ENCODE measurements around the gene NBPF1. TPM values are rescaled to one million over a fixed set of nuclear protein-coding genes. Genes with fewer than 3 reads are reported as not detected.
"Not testable (repeated sequence)": the region's sequence is repeated elsewhere in the genome, so short reads cannot be mapped to it uniquely, and the experiment has no call there.

Gene NBPF1
- total RNA-seq, 1 donor from 2014 or later: 11.7 TPM

DNA sequence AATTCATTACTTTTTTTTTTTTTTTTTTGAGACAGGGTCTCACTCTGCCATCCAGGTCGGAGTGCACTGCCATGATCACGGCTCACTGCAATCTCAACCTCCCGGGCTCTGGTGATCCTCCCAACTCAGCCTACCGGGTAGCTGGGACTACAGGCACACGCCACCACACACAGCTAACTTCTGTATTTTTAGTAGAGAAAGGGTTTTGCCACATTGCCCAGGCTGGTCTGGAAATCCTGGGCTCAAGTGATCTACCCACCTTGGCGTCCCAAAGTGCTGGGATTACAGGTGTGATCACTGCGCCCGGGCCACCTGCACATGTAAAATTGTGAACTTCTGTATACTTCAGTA, 1.4 kb downstream of the NBPF1 start:
- DNase-seq: peak; percentile 53
- intact Hi-C loops (cut with DNase I): loop anchor here (10.0 kb wide), 1 partner anchor 167 kb away; the partner anchor contains the start of gene NECAP2
- ATAC-seq (ENCODE audit: poor library complexity): not testable (repeated sequence)

DNA sequence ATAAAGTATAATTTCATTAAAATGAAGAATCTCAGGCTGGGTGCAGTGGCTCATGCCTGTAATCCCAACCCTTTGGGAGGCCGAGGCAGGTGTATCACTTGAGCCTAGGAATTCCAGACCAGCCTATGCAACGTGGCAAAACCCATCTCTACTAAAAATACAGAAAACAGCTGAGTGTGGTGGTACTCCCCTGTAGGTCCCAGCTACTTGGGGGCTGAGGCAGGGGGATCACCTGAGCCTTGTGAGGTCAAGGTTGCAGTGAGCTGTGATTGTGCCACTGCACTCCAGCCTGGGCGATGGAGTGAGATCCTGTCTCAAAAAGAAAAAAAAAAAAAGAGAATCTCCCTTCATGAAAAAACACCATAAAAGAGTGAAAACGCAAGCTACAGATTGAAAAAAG, 2.2 kb downstream of the NBPF1 start:
- not testable (repeated sequence) for ATAC-seq (ENCODE audit: poor library complexity)
- intact Hi-C loops (cut with DNase I): loop anchor here (10.0 kb wide), 1 partner anchor 166 kb away; the partner anchor contains the start of gene NECAP2

DNA sequence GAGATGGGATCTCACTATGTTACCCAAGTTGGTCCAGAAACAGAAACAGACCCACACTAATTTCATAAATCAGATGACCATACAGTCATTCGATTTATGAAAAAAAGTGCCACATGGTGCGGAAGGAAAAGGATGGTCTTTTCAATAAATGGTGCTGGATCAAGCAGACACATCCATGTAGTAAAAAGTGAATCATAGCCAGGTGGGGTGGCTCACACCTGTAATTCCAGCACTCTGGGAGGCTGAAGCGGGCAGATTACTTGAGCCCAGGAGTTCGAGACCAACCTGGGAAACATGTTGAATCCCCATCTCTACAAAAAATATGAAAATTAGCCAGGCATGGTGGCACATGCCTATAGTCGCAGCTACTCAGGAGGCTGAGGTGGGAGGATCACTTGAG, 2.8 kb downstream of the NBPF1 start:
- not testable (repeated sequence) for ATAC-seq (ENCODE audit: poor library complexity); DNase-seq
- intact Hi-C loops (cut with DNase I): loop anchor here (10.0 kb wide), 1 partner anchor 166 kb away; the partner anchor contains the start of gene NECAP2

More for the DNA sequence above, 2.2 kb downstream of the NBPF1 start:
- peak; percentile 41 for DNase-seq

DNA sequence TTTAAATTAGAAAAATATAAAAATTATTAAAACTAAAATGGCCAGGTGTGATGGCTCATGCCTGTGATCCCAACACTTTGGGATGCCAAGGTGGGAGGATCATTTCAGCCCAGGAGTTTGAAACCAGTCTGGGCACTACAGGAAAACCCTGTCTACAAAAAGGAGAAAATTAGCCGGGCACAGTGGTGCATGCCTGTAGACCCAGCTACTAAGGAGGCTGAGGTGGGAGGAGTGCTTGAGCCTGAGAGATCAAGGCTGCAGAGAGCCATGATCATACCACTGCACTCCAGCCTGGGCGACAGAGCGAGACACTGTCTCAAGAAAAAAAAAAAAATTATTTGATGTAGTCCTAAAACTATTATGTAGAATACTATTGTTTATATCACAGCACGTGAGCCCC, 3.6 kb downstream of the NBPF1 start:
- intact Hi-C loops (cut with DNase I): loop anchor here (10.0 kb wide), 1 partner anchor 165 kb away; the partner anchor contains the start of gene NECAP2
- peak; percentile 27 for DNase-seq
- not testable (repeated sequence) for ATAC-seq (ENCODE audit: poor library complexity)

DNA sequence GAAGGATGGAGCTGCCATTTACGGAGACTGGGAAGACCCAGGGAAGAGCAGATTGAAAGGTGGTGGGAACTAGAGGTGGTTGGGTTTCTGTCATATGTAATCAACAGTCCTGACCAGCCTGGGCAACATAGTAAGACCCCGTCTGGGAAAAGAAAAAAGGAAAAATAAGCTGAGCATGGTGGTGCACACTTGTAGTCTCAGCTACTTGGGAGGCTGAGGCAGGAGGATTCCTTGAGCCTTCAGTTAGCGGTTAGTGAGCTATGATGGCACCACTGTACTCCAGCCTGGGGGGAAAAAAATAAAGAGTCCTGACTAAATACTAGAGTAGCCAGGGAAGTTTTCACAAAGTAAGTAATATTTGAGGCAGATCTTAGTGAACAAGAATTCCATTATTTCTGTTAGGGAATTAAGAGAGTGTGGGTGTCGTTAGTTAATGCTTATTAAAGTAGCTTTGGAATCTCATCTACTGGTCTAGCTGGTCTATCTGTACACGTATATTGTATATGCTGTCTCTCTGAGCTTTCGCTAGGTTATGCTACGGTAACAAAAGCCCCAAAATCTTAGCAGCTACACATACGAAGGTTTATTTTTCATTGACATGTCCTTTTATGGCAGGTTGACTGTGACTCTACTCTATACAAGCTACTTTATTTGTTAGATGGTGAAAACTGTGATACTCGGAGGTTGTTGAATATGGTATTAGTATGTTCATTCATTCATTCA, 4.4 kb downstream of the NBPF1 start:
- no peak for DNase-seq
- intact Hi-C loops (cut with DNase I): no loop called here

DNA sequence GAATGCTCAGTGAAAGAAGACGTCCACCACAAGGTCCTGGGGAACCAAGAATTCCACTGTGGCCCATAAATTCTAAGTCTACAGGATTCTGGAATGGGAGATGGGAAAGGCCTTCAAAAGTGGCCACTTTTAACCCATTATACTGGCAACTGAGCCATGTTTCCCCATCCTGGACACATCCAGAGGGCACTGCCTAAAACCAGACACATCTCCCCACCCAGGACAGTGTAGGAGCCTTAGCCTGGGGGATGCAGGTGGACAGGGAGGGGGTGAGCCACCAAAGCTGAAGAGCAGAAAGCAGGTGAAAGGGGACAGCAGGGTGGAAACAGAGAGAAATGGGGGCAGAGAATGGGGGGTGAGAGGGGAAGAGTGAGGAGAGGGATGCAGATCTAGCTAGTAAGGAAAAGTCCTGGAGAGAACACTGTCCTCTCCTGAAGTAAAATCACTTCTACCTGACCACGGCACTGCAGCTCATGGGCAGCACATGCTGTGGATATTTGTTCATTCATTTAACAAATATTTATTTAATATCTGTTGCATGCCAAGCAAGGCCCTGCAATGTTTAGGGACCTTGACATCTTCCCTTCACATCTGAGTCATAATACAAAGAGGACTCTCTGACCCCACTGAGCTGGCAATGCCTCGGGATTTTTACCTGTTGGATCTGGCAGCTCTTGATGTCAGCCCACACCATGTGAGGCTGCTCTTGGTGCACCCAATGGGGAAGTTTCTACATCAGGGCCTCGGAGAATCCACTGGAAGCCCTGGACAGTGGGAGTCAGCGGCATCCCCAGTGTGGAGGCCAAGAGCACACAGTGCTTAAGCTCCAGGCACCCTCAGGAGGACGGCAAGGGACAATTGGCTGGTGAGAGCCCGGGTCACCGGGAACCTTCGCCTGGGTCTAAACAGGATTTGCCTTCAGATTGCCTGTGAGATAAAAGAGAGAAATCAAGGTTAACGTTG, 5.2 kb downstream of the NBPF1 start:
- intact Hi-C loops (cut with DNase I); ATAC-seq (ENCODE audit: poor library complexity); DNase-seq: not testable (repeated sequence)

More for the DNA sequence above, 4.4 kb downstream of the NBPF1 start:
- ATAC-seq (ENCODE audit: poor library complexity): no peak

DNA sequence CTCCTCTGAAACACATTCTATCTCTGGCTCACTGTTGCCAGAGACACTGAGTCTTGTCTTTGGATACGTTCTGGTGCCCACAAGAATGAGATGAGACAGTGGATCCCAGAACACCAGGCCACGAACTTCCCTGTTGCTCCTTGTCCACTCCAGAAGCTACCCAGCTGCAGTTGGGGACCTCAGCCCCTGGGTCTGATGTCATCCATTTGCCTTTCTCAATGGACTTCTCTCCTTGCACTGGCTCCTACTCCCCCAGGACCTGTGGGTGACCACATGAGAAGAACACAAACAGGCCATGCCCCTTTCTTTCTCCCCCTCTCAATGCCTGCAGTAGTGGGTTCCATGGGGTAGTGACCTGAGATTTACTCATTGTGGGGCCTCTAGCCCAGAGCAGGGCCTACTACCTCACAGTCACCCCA, 5.9 kb downstream of the NBPF1 start:
- DNase-seq: peak; percentile 23
- intact Hi-C loops (cut with DNase I): no loop called here
- ATAC-seq (ENCODE audit: poor library complexity): no peak

DNA sequence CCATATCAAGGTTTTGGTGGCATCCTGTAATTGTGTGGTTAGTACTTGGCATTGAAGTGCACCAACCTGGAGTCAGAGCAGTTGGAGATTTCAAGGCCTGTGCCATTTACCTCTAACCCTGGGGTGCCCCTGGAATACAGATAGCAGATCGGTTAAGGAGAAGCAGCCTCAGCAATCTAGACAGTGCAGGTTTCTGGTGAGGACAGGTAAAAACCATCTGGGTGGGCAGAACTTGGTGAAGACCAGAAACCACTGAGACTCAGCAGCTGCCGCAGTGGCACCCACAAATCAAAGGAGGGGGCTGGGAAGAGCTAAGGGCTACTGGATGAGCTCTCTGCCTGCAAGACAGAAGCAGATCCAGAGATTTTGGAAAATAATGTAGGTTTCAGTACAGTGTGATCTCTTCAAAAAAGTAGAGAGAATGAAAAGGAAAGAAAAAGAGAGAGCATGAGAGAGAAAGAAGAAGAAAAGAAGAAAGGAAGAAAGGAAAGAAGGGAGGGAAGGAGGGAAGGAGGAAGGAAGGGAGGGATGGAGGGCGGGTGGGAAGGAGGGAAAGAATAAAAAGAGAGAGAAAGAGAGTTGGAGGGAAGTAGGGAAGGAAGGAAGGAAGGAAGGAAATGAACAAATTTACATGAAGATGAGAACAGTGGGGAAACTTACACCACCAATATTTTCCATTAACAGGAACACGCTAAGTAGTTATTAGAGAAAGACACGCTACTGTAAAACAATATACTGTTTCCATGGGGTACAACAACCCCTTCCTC, 6.5 kb downstream of the NBPF1 start:
- DNase-seq; ATAC-seq (ENCODE audit: poor library complexity); intact Hi-C loops (cut with DNase I): not testable (repeated sequence)

DNA sequence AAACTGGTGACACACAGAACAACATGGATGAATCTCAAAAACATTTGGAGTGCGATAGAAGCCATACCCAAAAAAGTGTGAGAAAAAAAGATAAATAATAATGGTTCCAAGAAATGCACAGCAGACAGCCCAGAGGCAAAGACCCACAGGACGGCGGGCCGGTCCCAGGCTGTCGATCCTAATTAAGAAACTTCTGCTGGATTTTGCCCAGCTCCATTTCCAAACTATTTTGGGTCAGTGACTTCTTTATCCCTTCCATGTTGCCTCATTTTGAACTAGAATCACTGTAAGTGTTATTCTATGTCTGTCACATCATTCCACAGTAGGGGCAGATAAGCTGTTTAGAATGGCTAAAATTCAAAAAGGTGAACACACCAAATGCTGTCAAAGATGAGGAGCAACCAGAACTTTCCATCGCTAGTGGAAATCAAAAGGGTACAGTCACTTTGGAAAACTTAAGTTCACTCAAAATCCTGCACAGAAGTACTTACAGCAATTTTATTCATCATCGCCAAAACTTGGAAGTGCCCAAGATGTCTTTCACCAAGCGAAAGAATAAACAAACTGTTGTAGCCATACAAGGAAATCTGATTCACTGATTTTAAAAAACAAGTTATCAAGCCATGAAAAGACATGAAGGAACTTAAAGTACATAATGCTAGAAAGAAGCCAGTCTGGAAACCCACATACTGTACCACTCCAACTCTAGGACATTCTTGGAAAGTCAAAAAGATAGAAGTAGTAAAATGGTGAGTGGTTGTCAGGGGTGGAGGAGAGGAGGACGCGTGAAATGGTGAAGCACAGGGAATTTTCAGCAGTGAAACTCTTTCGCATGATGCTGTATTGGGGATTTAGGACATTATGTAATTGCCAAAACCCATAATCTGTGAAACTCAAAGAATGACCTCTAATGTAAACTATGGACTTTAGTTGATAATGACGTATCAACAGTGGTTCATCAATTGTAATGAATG, 7.5 kb downstream of the NBPF1 start:
- no peak for ATAC-seq (ENCODE audit: poor library complexity)
- intact Hi-C loops (cut with DNase I): no loop called here
- no peak for DNase-seq

DNA sequence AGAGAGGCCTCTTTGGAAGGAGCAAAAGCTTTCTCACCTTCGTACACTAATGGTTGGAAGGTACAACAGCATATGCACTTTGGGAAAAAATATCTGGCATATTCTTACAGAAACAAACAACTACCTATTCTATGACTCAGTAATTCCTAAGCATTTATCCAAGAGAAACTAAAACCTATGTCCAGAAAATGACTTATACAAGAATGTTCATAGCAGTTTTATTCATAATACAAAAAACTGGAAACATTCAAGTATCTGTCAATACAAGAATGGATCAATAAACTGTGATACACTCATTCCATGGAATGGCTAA, 8.2 kb downstream of the NBPF1 start:
- no peak for DNase-seq
- ATAC-seq (ENCODE audit: poor library complexity): no peak
- intact Hi-C loops (cut with DNase I): no loop called here

DNA sequence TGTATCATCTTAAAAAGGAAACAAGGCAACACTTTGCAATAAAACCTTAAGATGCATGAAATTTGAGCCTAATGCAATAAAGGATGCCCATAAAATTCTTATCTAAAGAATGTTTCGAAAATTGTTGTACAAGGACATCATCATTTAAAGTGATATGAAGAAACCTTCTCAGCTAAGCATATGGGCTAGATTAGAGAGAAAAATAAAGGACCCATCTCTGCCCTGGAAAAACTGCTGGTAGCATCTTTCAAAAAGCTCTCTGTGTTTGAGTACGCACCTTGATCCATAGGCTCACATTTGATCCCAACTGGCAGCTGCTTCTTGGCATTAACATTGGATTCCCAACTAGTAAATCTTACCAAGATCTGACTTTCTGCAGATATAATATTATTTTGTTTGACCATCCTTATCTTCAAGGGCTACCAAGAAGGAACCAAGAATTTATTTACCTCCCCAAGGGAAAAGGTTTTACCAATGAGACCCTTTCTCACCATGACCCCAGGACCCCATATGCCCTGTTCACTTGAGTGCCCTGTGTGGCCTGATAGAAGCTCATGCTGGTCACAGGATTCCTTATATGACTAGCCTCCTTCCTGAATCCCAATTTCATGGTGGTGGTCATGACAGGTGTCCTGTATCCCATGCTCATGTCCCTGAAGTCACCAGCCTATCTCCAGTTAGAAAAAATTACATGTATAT, 8.7 kb downstream of the NBPF1 start:
- intact Hi-C loops (cut with DNase I); DNase-seq; ATAC-seq (ENCODE audit: poor library complexity): not testable (repeated sequence)

DNA sequence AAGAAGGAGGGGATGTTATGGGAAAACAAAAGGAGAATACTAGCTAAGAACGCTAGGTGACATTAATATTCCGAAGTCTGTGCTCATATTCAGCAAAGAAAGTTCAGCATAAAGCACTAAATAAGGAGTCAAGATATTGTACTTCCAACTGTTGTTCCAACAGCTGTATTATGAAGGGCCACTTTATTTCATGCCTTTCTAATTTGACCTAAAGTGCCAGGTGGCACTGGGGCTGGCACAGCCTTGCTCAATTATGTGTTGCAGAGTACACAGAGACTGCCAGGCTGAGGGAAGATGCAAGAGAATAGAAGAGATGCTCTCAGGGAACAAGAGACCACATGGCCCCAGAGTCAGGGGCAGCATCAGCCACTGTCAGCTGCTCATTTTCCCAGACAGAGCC, 9.7 kb downstream of the NBPF1 start:
- intact Hi-C loops (cut with DNase I); DNase-seq; ATAC-seq (ENCODE audit: poor library complexity): not testable (repeated sequence)

DNA sequence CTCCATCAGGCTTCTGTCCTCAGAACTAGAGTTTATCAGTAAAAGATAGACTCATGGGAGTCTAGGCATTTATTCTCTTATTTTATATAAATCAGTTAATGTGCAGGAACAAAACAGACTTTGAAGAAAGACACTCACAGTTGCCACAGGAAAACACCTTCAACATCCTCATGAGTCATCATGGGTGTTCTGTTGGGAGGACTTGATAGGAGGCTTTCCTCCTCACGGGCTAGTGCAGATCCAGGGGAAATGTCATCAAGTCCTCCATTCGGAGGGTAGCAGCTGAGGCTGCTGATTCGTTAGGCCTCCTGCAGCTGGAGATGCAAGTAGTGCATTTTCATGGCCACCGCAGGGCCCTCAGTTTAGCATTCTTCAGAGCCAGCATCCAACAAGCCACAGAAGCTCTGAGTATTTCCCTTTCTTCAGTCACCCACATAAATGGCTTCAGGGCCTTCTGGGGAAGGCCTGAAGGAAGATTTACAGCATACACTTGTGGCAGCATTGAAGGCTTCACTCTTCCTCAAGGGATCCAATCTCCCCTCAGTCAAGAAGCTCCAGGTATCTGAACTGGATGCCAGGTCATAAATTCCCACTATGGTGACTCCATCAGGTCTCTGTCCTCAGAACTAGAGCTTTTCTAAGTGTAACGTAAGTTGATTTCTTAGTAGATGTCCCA, 10.9 kb downstream of the NBPF1 start:
- DNase-seq; ATAC-seq (ENCODE audit: poor library complexity); intact Hi-C loops (cut with DNase I): not testable (repeated sequence)

DNA sequence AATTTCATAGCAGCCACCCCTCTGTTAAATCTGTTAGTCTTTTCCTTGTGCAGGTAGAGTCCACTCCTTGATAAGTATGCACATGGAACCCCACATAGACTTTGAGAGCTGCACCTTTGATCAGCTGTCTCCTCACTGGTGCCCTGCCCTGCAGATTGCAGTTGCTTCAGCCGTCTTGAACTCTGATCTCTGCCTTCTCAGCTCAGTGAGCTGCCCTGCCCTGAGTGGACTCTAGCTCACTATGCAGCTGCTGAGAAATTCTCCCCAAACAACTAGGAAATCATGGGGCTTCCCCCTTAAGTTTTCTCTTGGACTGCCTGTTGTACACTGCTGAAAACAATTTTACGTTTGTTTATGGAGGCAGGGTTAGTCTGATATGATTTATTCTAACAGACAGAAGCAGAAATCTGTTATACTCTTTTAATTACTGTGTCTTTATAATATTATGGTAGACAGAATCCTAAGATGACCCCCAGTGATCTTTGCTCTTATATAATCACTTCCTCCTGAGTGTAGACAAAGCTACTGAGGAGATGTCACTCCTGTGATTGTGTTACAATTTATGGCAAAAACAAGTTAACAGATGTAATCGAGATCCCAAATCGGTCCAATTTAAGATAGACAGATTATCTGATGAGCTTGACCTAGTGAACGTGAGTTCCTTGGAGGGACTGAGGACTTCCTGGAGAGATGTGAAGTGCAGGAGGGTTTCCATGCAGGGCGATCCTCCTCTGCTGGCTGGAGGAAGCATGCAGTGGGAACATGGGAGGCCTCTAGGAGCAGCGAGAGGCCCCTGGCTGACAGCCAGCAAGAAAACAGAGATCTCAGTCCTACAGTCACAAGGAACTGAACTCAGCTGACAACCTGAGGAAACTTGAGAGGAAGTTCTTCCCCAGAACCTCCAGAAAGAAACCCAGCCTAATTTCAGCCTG, 12.2 kb downstream of the NBPF1 start:
- peak; percentile 61 for ATAC-seq (ENCODE audit: poor library complexity)
- DNase-seq; intact Hi-C loops (cut with DNase I): not testable (repeated sequence)

DNA sequence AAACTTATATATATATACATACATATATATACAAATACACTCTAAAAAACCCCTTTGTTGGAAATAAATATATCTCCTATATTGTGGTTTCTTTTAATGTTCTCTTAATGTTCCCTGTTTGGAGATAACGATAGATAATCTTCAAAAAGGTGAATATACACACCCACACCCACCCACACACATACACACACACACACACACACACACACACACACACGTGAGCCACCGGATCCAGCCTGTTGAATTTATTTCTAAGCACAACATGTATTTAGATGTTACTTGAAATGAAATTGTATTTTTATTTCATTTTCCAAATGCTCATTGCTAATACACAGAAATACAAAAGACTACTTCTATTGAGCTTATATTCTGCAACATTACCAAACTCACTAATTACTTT, 14.0 kb downstream of the NBPF1 start:
- ATAC-seq (ENCODE audit: poor library complexity); intact Hi-C loops (cut with DNase I); DNase-seq: not testable (repeated sequence)
